ENCODE data around the gene POU2F1.

Gene POU2F1

DNA sequence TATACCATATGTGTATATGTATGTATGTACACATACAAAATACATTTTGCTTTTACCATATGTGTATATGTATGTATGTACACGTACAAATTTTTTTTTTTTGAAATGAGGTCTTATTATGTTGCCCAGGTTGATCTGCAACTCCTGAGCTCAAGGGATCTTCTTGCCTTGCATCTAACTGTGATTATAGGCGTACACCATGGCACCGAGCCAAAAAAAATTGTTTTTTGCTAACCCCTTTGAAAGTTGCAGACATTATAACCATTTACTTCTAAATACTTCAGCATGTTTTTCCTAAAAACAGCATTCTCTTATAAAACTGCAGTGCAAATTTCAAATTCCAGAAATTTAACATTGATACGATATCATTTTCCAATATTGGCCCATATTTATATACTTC is 147.0 kb downstream of the POU2F1 start:
- DNase-seq (ENCODE audit: low read depth in 2 of 2): no peak

DNA sequence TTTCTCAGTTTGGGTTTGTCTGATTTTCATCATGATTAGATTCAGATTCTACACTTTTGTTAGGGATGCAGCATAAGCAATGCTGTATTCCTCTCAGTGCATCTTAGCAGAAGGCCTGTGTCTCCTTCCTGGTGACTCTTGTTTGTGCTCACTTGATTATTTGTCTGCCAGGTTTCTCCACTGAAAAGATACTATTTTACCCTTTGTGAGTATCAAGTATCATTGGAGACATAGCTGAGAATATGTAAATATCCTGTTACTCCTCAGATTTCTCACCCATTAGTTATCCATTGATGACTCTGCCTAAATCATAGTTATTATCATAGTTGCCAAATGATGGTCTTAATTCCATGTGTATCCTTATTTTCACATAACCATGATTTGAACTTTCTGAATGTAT is 148.5 kb downstream of the POU2F1 start:
- no peak for DNase-seq (ENCODE audit: low read depth in 2 of 2)

DNA sequence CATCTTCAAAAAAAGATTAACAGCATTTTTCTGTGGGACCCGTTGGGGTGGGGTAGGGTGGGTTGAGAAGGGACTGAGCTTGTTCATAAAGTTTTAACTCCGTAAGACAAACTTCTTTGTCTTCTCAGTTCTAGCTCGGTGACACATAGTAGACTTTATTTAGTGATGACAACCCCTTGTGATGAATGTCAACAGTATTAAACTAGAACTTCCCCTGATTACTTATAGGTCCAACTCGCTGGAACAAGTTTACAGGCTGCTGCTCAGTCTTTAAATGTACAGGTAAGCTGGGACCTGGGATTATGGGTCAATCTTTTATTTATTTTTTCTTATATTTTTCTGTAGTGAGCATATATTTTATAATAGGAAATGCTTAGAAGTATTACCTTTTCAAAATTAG is 149.2 kb downstream of the POU2F1 start:
- DNase-seq (ENCODE audit: low read depth in 2 of 2): no peak

DNA sequence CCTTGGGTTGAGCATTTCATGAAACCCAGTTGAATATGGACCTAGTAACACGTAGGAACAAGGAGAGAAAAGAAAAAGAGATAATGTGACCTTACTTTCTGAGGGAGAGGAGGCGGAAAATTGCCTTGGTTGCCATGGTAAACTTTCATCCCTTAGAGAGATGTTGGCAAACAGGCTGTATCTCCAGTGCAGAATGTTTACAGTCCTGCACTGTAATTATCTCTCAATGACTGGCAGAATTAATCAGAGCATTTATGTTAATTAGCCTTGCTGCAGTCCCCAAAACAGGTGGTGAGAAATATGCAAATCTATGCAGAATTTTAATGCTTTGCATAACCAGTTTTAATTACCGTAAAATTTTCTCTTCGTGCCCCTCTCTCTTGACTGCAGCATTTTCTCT is 150.3 kb downstream of the POU2F1 start:
- no peak for DNase-seq (ENCODE audit: low read depth in 2 of 2)

DNA sequence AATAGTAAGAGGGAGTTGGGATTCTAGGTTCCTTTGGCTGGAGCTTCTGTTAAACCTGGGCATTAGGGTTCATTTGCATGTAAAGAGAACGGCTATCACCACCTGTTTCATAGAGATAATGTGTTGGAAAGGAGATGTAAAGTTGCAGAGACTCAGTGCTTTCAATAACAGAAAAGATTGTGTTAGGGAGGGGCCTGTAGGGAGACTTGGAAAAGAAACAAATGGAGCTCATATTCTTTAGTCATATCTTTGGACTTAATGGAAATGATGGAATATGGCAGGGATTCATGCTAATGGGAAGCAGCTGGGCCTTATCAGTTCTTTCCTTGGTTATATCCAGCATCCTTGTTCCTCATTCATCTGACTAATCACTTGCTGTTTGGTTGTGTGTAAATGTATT is 152.7 kb downstream of the POU2F1 start:
- no peak for DNase-seq (ENCODE audit: low read depth in 2 of 2)

DNA sequence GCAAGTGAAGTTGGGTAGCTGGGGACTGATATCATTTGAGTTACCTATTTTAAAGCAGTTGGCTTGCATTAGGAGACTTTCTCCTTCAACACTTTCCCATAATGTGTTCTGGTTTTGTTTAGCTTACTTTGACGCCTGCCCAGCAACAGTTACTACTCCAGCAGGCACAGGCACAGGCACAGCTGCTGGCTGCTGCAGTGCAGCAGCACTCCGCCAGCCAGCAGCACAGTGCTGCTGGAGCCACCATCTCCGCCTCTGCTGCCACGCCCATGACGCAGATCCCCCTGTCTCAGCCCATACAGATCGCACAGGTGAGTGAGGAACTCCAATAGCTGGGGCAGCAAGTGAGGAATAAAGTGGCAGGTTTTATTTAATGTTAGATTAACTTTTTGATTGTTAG is 153.3 kb downstream of the POU2F1 start:
- no peak for DNase-seq (ENCODE audit: low read depth in 2 of 2)

DNA sequence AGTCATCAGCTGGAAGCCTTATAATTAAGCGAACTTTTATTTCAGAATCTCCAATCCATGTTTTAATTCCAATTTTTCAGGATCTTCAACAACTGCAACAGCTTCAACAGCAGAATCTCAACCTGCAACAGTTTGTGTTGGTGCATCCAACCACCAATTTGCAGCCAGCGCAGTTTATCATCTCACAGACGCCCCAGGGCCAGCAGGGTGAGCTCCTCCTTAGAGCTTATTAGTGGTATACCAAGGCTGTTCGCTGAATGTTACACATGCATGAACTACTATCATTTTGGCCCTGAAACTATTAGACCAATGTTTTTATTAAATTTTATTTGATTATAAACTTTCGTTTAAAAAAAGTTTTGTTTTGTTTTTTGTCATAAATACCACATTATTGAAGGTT is 155.3 kb downstream of the POU2F1 start:
- no peak for DNase-seq (ENCODE audit: low read depth in 2 of 2)

DNA sequence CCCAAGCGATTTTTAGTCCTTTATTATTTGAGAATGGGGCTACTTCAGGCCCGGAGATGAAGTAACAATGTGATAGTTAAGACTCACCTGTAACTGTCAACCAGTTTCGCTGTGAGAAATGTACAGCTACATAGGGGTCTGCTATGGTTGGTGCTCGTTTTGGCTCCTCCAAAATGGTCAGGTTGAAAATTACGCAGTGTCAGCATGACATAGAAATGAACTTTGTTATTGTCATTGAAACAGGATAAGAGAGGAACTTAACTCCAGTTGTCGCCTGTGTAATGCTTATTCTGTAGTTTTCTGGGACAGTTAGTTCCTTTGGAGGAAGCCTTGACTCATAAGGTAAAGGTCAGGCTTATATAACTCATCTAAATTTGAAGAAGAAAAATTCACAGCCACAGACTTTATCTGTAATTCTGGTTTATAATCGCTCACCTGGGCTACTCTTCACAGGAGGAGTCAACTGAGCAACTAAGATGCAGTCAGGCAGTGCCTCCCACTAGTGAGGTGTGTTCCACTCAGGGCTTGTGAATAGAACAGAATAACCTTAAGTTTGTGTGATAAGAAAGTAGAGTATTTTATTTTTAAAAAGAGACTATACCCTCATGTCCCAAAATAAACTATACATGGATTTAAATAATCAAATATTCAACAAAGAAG is 166.7 kb downstream of the POU2F1 start:
- no peak for DNase-seq (ENCODE audit: low read depth in 2 of 2)

DNA sequence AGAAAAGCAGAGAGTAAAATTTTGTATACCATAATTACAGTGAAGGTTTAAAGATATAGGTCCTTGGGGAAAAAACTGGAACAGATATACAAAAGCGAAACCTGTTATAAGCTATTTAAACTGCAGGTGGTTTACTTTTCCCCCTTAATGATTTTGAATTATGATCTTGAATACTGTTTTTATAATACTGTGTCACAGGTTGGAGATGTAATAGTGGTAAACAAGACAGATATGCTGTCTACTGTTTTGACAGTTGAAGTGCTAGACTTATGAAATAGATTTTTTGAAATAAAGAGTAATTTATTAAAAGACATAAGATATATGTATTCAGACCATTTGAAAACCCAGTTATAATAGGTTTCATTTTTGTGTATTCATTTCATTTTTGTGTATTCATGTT is 168.3 kb downstream of the POU2F1 start:
- no peak for DNase-seq (ENCODE audit: low read depth in 2 of 2)

DNA sequence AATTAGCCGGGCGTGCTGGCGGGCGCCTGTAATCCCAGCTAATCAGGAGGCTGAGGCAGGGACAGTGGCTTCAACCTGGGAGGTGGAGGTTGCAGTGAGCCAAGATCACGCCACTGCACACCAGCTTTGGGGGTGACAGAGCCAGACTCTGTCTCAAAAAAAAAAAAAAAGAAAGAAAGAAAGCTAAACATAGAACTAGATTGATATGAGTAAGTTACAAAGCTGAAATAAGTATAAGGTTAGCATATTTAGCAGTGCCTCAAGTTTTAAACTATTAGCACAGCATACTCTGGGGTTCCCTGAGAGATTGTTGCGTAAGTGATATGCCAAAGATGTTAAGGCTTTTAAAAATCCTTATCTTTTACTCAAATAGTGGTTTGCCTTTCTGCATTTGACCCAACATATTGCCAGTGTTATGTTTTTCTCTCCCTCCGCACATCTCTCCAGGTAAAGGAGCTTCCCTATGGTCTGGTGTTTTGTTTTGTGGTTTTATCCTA is 171.6 kb downstream of the POU2F1 start:
- DNase-seq (ENCODE audit: low read depth in 2 of 2): no peak

DNA sequence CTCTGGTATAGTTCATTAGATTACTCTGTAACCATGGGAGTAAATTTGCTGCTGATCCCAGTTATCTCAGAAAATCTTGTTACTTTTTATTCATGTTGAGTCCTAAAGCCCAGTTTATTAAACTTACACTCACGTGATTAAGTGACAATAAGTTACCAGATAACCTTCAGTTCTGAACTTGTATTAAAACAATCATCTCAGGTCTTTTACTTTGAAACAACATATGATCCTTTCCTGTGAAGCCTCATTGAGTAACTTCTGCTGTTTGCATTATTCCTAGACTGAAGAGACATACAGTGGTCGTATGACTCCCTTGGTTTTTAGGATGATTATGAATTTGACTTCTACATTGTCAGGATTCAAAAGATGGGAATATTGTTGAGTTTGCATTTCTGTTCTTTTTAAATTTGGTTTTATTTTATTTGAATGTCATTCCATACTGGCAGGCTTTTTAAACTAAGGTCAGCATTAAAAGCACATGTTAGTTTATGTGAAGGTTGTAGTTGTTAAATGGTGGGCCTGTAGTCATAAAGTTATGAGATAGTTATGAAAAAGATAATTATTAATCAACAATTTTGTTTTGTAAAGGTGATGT is 179.8 kb downstream of the POU2F1 start:
- no peak for DNase-seq (ENCODE audit: low read depth in 2 of 2)

DNA sequence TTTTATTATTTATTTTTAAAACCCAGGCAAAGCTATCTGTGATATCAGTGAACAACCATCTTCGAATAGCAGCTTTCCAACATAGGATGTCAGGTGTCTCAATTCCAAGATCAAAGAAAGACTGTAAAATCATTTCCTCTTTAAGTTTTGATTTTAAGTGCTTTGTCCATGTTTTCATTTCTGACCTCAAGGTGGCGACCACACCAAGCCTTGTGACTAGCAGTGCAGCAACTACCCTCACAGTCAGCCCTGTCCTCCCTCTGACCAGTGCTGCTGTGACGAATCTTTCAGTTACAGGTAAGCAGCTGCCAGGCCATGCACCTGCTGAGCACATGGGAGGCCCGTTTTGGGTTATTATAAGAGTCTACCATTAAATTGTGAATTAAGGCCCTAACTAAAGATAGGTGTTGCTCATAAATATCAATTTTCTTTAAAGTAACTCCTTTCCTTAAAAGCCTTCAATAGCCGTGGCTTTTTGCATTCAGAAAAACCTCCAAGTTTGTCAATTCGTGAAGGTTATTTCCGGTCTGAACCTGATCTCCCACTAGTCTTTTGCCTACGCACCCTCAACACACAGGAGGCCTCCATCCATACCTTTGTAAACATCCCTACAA is 180.7 kb downstream of the POU2F1 start:
- peak; percentile 7 to 29 for DNase-seq (ENCODE audit: low read depth in 2 of 2)

DNA sequence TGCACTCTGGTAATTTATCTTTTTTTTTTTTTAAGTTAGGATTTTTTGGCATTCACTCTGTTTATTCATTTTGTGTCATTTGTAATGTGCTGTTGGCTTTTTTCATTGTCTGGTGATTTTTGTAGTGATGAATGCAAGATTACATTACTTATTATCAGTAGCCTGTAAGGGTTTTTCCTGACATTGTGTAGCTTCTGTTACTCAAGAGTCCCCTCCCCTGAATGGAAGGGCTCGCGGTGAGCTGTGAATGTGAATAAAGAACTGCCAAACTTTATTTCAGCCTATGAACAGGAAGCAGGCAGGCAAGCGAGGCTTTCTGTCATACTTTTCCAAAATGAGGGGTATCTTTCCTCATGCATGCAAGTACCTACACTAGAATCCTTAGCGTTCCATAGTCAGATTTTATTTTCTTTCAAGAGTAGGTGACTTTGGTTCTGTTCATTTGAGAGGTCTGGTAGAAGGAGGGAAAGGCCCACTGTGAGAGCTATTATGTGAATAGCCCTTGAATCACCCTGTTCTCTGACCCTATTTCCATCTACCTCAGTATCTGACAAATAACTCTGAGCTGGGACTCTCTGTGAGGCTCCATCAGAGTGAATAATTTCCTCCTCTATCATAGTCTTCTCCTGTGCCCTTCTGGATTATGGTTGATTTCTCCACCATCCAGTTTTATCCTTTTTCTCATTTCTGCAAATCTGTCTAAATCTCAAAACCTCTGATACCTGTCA is 183.6 kb downstream of the POU2F1 start:
- DNase-seq (ENCODE audit: low read depth in 2 of 2): no peak

DNA sequence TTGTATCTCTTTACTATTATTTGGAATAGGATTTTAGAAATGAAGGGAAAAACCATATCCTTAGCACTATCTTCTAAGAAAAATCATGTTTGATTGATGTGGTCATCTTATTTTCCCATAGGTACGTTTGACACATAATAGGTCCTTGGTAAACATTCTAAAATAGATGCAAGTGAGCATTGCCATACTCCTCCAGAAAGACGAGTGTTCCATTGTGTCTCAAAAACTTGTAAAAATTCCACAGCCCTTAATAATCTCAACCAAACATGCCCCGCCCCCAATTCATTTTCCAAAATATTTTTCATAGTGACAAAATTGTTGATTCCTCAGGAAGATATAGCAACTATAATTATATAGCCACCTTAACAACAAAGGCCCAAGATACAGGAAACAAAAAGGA is 184.2 kb downstream of the POU2F1 start:
- DNase-seq (ENCODE audit: low read depth in 2 of 2): no peak

DNA sequence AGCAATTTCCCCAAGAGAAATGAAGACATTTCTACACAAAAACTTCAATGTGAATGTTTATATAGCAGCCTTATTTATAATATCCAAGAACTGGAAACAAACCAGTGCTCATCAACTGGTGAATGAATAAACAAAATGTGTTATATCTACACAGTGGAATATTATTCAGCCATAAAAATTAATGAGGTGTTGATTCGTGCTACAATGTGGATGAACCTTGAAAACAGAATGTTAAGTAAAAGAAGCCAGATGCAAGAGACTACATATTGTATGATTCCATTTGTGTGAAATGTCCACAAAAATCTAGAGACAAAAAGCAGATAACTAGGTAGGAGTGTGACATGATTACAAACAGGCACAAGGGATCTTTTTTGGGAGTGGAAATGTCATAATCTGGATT is 187.7 kb downstream of the POU2F1 start:
- no peak for DNase-seq (ENCODE audit: low read depth in 2 of 2)

DNA sequence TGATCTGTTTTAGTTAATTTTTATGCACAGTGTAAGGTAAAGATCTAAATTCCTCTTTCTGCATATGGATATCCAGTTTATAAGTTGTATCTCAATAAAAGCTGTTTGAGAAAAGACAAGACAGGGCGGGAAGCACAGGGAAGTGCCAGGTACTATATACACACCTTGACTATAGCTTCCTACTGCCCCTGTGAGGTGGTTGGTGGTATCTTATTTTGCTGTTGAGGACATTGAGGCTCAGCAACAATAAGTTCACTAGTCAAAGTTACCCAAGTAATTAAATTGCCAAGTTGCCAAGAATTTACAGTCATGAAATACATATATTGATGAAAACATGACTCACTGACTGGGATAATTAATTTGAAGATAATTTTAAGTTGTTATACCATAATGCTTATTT is 188.5 kb downstream of the POU2F1 start:
- no peak for DNase-seq (ENCODE audit: low read depth in 2 of 2)

DNA sequence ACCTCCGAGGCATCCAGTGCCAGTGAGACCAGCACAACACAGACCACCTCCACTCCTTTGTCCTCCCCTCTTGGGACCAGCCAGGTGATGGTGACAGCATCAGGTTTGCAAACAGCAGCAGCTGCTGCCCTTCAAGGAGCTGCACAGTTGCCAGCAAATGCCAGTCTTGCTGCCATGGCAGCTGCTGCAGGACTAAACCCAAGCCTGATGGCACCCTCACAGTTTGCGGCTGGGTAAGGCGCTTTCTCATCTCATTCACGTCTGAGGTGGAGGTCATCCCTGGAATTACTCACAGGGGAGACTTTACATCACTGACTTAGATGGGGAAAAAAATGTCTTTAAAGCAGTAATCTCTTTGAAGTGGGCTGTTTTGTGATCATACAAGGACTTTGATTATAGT is 191.4 kb downstream of the POU2F1 start:
- DNase-seq (ENCODE audit: low read depth in 2 of 2): no peak

DNA sequence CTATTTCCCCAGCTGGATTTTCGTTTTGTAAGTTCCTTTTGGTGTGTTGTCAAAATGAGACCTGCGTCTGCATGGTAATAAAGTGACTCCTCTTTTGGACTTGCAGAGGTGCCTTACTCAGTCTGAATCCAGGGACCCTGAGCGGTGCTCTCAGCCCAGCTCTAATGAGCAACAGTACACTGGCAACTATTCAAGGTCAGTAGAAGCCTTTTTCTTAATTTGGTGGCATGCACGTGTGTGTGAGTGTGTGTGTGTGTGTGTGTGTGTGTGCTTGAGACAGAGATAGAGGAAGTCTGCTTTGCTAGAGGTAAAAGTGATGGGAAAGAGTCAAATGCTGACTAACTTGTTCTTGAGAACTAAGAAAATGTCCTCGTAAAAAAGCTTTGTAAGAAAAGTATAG is 192.2 kb downstream of the POU2F1 start:
- no peak for DNase-seq (ENCODE audit: low read depth in 2 of 2)

DNA sequence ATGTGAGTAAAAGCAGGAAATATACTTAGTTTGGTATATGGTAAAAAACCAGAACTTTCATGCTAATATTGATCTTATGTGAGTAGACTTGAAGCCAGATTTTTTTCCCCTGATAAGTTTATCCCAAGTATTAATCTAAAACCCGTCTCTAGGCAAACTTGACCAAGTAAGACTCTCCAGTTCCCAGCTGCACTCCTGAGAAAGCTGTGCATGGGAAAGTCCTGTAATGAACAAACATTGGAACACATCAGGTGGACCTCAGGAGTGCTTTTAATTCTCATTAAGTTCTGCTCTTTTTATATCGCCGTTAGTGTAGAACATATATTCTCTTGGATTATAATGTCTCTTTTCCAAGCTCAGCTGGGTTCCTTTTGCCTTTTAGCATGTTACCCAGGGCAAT is 192.6 kb downstream of the POU2F1 start:
- no peak for DNase-seq (ENCODE audit: low read depth in 2 of 2)

DNA sequence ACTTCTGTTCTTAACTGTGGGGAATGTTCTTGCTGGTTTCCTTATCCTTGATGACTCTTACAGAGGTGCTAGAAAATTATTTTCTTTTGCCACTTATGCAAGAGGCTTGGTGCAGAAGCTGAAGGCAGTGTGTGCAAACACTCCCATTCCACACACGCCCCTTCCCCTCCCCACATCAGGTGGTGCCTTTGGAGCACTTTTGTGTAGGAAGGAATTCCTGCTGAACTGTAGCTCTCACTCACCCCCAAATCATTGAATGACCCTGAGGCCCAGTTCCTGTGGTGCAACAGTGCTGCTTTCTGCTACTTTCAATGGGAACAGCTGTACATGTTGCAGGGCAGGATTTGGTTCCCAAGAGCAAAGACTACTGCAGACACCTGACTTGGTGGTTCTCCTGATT is 195.8 kb downstream of the POU2F1 start:
- DNase-seq (ENCODE audit: low read depth in 2 of 2): no peak

DNA sequence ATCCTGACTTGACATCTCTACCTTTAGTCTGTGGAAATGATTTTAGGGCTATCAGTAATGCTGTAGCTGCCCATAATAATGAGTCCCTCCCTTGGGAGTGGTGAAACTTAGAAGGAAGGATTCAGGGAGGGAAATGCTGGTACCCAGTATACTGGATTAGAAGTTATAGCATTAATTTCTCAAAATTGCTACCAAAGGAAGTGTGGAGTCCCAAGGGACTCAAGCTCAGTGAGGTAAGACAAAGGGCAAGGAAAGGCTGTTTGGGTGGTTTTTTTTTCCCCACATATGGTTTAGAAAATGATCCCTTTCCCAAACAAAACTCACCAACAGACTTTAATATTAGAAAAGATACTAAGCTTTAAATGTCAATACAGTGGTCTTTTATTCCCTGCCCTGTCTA is 197.7 kb downstream of the POU2F1 start:
- no peak for DNase-seq (ENCODE audit: low read depth in 2 of 2)

DNA sequence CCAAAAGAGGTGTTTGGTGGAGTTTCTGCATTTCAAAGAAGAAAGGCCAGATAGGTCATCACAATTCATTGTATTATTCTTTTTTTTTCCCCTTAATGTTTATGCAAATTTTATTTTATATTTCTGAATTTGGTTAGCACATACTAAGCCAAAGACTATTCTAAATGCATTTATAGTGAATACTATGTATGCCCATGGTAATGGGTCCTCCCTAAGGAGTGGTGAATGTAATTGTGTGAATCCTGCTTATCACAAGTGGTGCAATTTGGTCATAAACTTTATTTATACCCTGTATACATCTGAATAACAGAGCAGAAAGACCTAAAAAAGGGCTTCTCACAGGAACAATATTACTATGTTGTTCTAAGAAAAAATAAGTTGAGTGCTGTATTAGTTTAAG is 198.6 kb downstream of the POU2F1 start:
- DNase-seq (ENCODE audit: low read depth in 2 of 2): no peak

DNA sequence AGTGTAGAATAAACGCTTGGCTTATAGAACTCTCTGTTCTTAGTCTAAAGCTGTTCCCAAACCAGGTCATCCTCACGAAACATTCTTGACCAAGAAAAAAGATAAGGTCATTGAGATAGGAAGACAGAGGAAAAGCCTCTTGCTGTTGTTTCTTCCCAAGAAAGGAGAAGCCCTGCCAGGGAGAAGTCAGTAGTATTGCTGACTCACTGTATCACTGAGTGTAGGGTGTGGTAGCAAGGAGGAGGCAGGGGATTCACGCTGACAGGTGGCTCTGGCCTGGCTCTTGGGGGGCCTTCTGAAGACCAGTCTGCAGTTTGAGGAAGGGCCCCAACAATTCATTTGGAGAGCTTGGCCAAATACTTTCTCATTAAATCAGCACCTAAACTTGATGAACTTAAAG is 199.8 kb downstream of the POU2F1 start:
- DNase-seq (ENCODE audit: low read depth in 2 of 2): no peak
